ENCODE data around the gene FRRS1.
A peak's percentile ranks its signal among the peaks of the same experiment; 100 is the strongest.
"Not testable (repeated sequence)": the region's sequence is repeated elsewhere in the genome, so short reads cannot be mapped to it uniquely, and the experiment has no call there.

FRRS1 gene

GRCh38 chr1:99808391-99809115, 42.1 kb upstream of the FRRS1 start:
- Histone ChIP-seq H3K9me3 (ENCODE audit: insufficient read depth, low read length) (no peaks in the 10 kb centered on the region), H3K36me3 (replicated peaks; ENCODE audit: low read depth, low read length) (no peaks in the 10 kb centered on the region), H3K79me2 (ENCODE audit: low read length) (no peaks in the 10 kb centered on the region), H2AFZ (ENCODE audit: low read depth, low read length) (peak overlapping the region; percentile 96), H3K27ac (ENCODE audit: low read length) (no peak overlapping the region), H3K4me3 (ENCODE audit: low read length) (peak overlapping the region; percentile 68), H4K20me1 (ENCODE audit: insufficient read depth, low read length) (no peaks in the 10 kb centered on the region), H3K9ac (ENCODE audit: low read length) (peak overlapping the region; percentile 54), H3K4me1 (ENCODE audit: low read length) (peaks cover 7% of the 10 kb centered on the region), H3K4me2 (ENCODE audit: low read length) (peak overlapping the region; percentile 91), H3K27me3 (ENCODE audit: low read depth, low read length) (peaks cover 33% of the 10 kb centered on the region)
- peak; percentile 62 for TF ChIP-seq CTCF (IDR thresholded peaks at IDR 0.05; ENCODE audit: low read depth, low read length)
- no peak for TF ChIP-seq EZH2phosphoT487 (IDR thresholded peaks at IDR 0.05; ENCODE audit: low read depth)

GRCh38 chr1:99806882-99807281, 40.4 kb upstream of the FRRS1 start:
- H3K36me3 ChIP-seq (replicated peaks; ENCODE audit: low read depth, low read length) = no peaks in the 10 kb centered on the region
- H3K27ac ChIP-seq (ENCODE audit: low read length) = no peak overlapping the region
- H3K4me1 ChIP-seq (ENCODE audit: low read length) = peaks cover 7% of the 10 kb centered on the region
- H3K4me2 ChIP-seq (ENCODE audit: low read length) = no peak overlapping the region
- H4K20me1 ChIP-seq (ENCODE audit: insufficient read depth, low read length) = no peaks in the 10 kb centered on the region
- H3K27me3 ChIP-seq (ENCODE audit: low read depth, low read length) = peaks cover 37% of the 10 kb centered on the region
- H2AFZ ChIP-seq (ENCODE audit: low read depth, low read length) = no peak overlapping the region
- H3K9me3 ChIP-seq (ENCODE audit: insufficient read depth, low read length) = no peaks in the 10 kb centered on the region
- H3K9ac ChIP-seq (ENCODE audit: low read length) = no peak overlapping the region
- H3K79me2 ChIP-seq (ENCODE audit: low read length) = no peaks in the 10 kb centered on the region
- TF ChIP-seq CTCF (IDR thresholded peaks at IDR 0.05; ENCODE audit: low read depth, low read length) (no peak), EZH2phosphoT487 (IDR thresholded peaks at IDR 0.05; ENCODE audit: low read depth) (no peak)
- H3K4me3 ChIP-seq (ENCODE audit: low read length) = no peak overlapping the region

- H3K4me2 ChIP-seq (ENCODE audit: low read length) = no peak overlapping the region
- H2AFZ ChIP-seq (ENCODE audit: low read depth, low read length) = no peak overlapping the region
- H3K27me3 ChIP-seq (ENCODE audit: low read depth, low read length) = peaks cover 29% of the 10 kb centered on the region
These were observed 35.1 kb upstream of the FRRS1 start for GRCh38 chr1:99801584-99801983.

GRCh38 chr1:99793861-99794260, 27.4 kb upstream of the FRRS1 start:
- not testable (repeated sequence) for H3K9ac ChIP-seq (ENCODE audit: low read length); H4K20me1 ChIP-seq (ENCODE audit: insufficient read depth, low read length); H2AFZ ChIP-seq (ENCODE audit: low read depth, low read length); H3K9me3 ChIP-seq (ENCODE audit: insufficient read depth, low read length); H3K4me1 ChIP-seq (ENCODE audit: low read length); H3K4me3 ChIP-seq (ENCODE audit: low read length); H3K27ac ChIP-seq (ENCODE audit: low read length); H3K36me3 ChIP-seq (replicated peaks; ENCODE audit: low read depth, low read length); H3K79me2 ChIP-seq (ENCODE audit: low read length)
- peak overlapping the region; percentile 41; the same call in 1 of the 2 replicates for H3K4me2 ChIP-seq (ENCODE audit: low read length)
- H3K27me3 ChIP-seq (ENCODE audit: low read depth, low read length) = peaks cover 22% of the 10 kb centered on the region

More at GRCh38 chr1:99801584-99801983, 35.1 kb upstream of the FRRS1 start:
- Histone ChIP-seq H3K36me3 (replicated peaks; ENCODE audit: low read depth, low read length) (no peaks in the 10 kb centered on the region), H3K27ac (ENCODE audit: low read length) (no peak overlapping the region), H3K79me2 (ENCODE audit: low read length) (no peaks in the 10 kb centered on the region), H3K9me3 (ENCODE audit: insufficient read depth, low read length) (no peaks in the 10 kb centered on the region), H4K20me1 (ENCODE audit: insufficient read depth, low read length) (no peaks in the 10 kb centered on the region), H3K4me1 (ENCODE audit: low read length) (no peaks in the 10 kb centered on the region), H3K9ac (ENCODE audit: low read length) (no peak overlapping the region), H3K4me3 (ENCODE audit: low read length) (no peak overlapping the region)
- TF ChIP-seq CTCF (IDR thresholded peaks at IDR 0.05; ENCODE audit: low read depth, low read length) (no peak), EZH2phosphoT487 (IDR thresholded peaks at IDR 0.05; ENCODE audit: low read depth) (no peak)

Measured in OCI-LY3 (cell line).